HG03460 (cell line): ENCODE measurements around the gene TLR9.
"Not testable (repeated sequence)": the region's sequence is repeated elsewhere in the genome, so short reads cannot be mapped to it uniquely, and the experiment has no call there.

Source experiments
- ATAC-seq: cut with Tn5 transposase; IDR thresholded peaks from one replicate; pipeline ENCODE4 v1.9.1; 2021; ENCODE audit not compliant: unreplicated experiment

The TLR9 gene, protein sequence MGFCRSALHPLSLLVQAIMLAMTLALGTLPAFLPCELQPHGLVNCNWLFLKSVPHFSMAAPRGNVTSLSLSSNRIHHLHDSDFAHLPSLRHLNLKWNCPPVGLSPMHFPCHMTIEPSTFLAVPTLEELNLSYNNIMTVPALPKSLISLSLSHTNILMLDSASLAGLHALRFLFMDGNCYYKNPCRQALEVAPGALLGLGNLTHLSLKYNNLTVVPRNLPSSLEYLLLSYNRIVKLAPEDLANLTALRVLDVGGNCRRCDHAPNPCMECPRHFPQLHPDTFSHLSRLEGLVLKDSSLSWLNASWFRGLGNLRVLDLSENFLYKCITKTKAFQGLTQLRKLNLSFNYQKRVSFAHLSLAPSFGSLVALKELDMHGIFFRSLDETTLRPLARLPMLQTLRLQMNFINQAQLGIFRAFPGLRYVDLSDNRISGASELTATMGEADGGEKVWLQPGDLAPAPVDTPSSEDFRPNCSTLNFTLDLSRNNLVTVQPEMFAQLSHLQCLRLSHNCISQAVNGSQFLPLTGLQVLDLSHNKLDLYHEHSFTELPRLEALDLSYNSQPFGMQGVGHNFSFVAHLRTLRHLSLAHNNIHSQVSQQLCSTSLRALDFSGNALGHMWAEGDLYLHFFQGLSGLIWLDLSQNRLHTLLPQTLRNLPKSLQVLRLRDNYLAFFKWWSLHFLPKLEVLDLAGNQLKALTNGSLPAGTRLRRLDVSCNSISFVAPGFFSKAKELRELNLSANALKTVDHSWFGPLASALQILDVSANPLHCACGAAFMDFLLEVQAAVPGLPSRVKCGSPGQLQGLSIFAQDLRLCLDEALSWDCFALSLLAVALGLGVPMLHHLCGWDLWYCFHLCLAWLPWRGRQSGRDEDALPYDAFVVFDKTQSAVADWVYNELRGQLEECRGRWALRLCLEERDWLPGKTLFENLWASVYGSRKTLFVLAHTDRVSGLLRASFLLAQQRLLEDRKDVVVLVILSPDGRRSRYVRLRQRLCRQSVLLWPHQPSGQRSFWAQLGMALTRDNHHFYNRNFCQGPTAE

DNA sequence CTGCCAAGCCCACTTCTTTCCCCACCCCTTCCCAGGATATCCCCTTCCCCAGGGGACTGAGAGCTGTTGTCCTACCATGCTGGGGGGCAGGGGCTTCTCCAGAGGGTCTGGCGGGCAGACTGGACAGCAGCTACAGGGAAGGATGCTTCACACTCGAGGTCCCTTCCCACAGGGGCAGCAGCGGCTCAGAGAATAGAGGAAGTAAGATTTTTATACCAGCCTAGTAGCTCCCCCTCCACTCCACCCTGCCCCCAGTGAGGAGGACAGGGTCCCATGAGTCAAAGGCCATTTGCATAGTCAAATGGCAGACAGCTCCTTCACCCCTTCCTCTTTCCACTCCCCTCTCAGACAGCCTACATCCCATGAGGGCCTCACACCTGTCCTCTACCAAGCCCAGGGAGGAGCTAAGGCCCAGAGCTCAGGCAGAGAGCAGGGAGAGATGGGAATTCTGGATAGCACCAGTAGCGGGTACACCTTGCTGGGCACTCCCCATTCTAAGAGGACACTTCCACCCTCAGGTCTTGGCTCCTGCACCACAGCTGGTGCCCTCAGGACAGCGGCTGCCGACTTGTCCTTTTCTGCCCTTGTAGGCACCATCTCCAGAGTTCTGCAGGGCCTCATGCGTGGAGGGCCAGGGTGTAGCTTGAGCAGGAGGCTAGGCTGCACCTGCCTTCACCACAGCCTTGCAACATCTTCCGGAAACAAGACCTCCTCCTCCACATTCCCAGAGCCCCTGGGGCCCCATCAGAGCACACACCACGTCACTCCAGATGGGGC is at the start of gene TLR9:
TSS of gene TLR9 (minus strand) at position 194 of the 777 bp plus-strand sequence. CDS start at position 78, 116 bp downstream.
- ATAC-seq: peak; percentile 88

DNA sequence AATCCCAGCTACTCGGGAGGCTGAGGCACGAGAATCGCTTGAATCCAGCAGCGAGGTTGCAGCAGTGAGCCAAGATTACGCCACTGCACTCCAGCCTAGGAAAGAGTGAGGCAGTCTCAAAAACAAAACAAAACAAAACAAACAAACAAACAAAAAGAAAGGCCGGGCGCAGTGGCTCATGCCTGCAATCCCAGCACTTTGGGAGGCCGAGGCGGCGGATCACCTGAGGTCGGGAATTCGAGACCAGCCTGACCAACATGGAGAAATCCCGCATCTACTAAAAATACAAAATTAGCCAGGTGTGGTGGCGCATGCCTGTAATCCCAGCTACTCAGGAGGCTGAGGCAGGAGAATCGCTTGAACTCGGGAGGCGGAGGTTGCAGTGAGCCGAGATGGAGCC is 49.3 kb upstream of the TLR9 start:
- not testable (repeated sequence) for ATAC-seq

DNA sequence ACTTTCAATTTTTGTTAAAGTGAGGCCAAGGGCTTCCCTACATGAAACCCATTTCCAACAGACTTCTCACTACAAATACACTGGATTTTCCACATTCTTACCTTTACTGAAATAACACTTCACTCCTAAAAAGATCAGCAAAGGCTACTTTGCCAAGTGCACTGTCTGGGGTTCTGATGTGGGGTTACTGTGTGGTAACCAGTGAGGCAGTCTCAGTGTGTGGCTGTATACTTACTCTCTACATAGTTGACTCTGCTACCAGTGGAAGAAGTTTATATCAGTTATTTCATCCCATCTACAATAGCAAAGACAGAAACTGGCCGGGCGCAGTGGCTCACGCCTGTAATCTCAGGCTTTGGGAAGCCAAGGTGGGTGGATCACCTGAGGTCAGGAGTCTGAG is 47.4 kb upstream of the TLR9 start:
- no peak for ATAC-seq

DNA sequence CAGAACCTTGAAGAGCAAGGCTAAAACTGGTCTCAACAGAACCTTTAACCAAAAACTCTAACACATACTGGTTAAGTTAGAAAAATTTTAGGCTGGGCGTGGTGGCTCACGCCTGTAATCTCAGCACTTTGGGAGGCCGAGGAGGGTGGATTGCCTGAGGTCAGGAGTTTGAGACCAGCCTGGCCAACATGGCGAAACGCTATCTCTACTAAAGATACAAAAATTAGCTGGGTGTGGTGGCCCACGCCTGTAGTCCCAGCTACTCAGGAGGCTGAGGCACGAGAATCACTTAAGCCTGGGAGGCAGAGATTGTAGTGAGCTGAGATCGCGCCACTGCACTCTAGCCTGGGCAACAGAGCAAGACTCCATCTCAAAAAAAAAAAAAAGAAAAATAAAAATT is 46.7 kb upstream of the TLR9 start:
- not testable (repeated sequence) for ATAC-seq

DNA sequence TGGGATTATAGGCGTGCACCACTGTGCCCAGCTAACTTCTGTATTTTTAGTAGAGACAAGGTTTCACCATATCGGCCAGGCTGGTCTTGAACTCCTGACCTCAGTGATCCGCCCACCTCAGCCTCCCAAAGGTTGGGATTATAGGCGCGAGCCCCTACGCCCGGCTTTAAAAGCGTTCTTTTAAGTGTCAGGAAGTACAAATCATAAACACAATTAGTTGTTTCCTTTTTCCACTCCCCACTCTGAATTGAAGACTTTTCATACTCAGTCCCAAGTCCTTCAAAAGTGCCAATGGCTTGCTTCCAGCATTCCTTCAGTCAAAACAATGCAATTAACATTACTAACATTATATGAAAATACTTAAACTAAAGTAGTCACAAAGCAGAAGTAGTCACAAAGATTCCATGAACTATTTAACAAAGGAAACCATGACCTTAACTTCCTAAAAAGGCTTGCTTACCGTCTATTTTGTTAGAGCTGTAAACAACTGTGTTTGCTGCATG is 44.9 kb upstream of the TLR9 start:
- no peak for ATAC-seq

DNA sequence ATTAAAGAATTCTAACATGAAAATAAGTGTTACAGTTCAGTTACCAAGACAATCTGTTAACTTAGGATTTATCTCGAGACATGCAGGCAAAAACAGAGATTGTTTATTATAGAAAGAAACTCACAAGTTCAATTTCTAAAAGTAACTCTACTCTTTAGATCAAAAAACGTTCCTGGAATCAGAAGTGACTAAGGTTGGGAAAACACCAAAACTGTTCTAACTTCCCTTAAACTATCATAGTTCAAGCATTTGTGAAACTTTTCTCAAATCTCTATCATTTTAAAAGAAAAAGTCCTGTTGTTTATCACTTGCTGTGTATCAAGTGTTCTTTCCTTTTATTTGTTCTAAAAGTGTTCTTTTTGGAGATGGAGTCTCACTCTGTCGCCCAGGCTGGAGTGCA is 44.3 kb upstream of the TLR9 start:
- no peak for ATAC-seq

DNA sequence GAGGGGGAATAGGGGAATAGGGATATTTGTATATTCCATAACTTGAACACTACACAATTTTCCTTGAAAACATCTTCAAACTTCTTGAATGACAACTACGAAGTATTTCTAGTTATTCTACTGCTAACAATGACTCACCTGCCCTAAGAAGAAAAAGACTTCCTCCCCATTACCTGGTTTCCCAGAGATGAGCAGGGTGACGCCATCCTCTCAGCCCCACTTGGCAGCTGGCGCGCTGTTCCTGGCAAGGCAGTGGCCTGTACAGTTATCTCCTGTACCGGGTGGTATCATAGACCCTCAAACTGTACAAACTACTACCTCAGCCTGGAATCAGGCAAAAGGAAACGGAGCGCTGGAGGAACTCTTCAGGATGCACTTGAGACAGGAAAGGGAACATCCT is 42.6 kb upstream of the TLR9 start:
- ATAC-seq: no peak

DNA sequence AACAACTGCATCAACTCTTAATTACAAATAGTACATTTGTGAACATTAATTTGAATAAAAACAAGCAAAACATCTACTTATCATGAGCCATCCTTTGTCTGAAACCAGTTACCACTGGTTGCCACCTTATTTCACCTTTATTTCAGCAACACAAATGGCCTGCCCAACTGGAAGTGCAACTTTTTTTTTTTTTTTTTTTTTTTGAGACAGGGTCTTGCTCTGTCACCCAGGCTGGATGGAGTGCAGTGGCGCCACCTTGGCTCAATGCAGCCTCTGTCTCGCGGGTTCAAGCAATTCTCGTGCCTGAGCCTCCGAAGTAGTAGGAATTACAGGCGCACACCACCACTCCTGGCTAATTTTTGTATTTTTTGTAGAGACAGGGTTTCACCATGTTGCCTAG is 39.9 kb upstream of the TLR9 start:
- ATAC-seq: no peak

DNA sequence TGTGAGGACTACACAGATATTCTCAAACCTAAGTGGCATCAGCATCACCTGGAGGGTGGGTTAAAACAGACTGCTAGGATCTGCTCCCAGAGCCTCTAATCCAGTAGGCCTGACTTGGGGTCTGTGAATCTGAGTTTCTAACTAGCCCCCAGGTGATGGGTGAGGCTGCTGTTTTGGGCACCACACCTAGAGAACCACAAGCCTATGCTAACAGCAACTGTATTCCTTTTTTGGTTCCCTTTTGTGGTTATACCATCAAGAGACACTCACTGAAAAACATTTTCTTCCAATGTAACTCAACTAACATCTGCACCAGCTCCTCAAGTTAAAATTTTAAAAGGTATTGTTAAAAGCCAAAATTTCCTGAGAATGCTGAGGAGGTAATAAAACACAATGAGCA is 37.0 kb upstream of the TLR9 start:
- ATAC-seq: no peak

DNA sequence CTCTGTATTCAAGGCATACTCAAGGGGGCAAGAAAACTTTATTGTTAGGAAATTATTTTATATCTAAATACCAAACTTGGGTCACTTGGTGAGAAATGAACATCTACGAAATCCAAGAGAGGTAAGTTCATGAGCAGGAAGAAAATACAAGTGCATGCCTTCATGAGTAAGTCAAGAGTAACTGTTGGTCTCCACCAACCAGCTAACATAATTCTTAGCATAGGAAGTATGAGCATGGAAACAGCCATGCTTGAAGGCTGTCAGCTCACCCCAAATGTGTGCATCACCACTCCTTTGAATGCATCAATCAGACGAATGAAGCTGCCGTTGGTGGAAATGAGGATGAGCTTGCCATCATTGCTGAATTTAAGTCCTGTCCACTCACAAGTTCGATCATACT is 34.0 kb upstream of the TLR9 start:
- ATAC-seq: no peak

DNA sequence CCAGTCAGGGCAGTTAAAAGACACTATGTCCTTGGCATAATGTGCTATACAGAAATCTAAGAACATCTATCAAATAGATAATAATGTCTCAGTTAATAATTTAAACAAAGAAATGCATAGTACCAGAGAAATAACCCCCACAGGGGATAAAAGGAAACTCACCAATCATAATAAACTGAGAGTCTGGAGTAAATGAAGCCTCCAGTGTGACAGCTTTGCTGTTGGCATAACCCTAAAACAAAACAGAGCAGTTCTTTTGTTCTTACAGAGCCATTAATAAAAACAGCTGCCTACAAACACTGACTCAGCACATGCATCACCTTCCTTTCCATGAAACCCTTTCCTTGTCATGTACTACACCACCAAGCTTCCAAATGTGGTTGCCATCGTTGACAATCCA is 33.6 kb upstream of the TLR9 start:
- ATAC-seq: no peak

DNA sequence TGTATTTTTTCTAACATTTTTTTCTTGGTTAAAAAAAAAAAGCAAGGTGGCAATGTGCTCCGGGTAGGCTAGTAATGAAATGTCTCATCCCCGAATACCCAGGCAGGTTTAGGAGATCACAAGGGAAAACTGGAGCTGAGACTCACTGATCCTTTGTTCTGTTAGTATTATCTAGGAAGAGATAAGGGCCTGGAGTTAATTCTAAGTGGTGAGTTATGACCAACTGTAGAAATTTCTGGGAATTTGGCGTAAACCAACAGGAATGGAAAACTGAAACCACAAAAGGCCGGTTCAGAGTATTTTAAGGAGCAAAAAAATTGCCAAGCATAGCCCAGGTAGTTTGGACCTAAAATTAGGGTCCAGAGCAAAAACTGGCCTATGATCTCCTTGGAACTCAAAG is 32.5 kb upstream of the TLR9 start:
- no peak for ATAC-seq

DNA sequence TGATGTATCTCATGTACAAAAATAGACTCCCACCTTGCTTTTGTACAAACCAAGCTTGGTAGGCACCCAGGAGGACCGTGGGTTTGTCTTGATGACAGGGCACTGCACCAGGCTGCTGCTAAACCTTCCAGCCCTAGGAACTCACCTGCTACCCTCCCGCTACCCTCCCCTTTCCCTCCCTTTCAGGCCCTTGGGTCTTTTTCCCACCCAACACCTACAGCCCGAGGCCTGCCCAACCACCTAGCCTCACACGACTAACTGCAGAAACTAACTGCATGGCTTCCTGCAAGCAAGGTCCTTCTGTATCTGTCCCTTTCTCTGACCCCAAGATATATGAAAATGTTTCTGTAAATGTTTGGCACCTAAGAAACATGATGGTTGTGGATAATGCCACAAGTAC is 31.2 kb upstream of the TLR9 start:
- no peak for ATAC-seq

DNA sequence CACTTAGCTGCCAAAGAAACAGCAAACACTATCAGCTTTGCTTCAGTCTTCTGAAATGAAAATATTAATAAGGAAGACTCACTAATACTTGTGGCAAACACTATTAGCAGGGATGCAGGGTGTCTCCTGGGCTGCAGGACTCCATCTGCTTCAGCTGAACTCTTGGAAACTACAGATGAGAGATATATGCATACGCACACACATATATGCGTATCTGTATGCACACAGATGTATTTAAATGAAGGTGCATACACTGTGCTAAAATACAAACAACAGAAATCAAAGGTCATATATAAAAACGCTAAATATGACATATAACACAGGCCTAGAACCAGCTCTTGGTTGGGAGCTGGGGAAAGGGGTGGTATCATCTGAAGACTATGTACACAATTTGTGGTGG is 30.7 kb upstream of the TLR9 start:
- ATAC-seq: no peak

DNA sequence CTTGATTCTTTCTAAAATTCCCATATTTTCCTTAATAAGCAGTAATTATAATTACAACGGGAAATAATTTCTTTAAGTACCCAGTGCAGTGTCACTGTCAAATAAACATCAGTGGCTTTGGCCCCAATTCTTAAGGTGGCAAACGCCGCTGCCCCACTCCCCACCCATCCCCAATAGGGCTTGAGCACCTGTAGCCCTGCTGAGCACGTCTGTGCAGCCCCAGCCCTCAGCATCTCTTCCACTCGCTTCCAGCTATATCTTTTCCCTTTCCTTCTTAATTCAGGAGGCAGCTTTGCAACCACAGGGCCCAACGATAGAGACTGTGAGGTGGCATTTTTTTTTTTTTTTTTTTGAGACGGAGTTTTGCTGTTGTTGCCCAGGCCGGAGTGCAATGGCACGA is 29.2 kb upstream of the TLR9 start:
- ATAC-seq: no peak

DNA sequence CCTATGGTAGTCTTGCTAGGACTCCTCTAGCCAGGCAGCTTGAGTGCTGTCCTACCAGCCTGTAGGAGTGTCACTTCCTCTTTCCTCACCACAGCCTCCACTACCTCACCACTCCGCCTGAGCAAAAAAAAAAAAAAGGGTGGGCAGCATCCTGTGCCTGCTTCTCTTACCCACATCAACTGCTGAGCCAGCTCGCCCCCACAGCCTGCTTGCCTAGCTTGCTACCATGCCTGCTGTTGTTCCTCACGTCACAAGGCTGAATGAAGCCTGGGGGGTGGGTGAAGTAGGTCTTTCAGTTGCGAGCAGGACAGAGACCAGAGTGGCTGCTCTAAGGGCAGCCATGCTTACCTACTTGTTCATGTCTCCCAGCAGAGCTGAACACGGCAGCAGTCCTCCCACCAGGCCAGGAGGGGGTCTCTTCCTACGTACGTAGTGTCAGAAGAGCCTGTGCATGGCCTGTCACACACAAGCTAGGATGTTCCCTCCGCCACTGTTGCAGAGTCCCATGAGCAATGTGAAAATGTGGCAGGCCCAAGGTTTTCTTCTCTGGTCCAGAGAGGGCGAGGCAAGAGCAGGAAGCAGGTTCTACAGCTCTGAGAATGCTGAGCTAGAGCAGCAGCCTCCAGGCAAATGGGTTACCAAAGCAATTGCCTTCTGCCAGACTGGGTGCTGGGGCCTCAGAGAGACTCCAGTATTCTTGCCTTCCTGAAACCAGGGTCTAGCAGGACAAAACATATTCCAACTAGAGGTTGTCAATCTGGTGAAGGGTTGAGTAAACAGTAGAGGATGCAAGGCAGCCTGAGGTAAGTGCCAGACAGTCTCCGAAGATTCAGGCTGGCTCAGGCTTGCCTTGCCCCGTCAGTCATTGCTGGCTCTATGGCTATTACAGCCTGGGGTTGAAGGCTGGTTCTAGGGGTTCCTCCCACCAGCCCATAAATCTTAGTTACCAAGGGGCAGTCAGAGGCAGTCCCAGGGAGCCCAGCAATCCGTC is 28.2 kb upstream of the TLR9 start:
- peak; percentile 92 for ATAC-seq

DNA sequence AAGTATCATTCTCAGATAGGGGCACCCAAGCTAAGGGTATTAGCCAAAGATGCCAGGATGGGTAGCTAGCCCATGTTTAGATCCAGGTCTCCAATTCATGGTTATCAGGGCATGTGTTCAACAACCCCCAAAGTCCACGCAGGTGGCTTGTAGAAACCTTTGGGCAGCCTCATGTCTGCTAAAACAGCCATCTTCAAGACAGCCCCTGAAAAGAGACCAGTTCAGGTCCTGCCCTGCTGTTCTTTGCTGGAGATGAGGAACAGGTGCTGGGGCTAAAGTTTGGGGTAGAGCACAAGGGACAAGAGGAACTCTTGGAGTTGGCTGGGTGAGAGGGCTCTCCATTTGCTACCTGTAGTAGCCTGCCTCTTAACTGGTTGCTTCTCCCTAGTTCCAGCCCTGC is 24.7 kb upstream of the TLR9 start:
- ATAC-seq: no peak

DNA sequence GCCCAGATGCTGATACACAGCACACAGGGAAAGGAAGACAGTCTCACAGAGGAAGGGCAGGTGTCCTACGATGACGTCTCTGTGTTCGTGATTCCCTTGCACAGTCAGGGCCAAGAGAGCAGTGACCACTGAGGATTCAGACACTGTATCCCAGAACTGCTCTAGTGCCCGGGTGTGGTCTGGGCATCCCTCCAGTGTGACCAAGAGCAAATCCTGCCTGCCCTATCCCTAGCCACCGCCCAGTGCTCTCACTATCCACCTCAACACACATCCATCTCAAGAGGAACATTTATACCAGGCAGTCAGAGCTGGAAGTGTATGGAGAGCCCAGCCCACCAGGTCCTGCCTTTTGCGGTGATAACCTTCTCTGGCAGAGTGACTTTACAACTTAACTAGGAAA is 24.2 kb upstream of the TLR9 start:
- ATAC-seq: no peak

DNA sequence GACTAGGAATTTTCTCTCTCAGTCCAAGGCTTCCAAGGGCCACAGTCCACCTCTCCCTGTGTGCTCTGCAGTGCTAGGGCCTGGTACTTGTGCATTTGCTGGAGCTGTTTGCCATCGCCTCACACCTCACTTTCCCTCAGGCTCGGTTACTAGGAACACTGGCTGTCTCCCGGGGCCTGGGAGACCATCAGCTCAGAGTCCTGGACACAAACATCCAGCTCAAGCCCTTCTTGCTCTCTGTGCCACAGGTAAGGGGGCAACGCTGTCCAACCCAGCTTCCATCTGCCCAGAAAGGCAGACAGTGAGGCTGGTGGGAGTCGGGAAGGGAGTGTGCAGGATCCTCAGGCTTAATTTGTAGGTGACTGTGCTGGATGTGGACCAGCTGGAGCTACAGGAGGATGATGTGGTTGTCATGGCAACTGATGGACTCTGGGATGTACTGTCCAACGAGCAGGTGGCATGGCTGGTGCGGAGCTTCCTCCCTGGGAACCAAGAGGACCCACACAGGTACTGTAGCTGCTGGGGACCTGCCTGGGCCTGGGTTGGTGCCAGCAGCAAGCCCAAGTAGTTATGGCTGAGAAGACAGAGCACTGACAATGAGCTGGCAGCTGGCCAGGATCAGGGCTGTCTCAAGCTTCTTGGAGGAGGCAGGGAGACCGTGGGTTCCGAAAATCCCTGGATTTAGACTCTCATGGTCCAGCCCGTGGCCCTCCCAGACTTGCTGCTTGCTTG is 23.5 kb upstream of the TLR9 start:
- ATAC-seq: no peak
